Measurements from ENCODE around the gene PITX1.

PITX1 gene

DNA sequence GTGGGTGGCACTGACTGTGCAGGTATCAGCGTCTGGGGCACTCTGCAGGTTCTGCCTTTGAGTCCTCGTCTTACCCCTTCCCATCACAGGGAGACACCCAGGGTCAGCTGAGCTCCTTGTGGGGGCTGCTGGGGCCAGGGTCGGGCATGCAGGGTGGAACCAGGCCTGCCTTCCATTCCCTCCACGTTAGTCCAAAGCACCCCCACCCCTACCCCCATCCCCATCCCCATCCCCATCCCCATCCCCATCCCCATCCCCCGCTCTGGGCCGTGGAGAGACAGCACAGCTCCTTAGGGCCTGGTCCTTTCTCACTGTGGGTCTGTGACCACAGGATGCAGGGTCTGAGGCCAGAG is 1.6 kb upstream of the PITX1 start:
- Histone ChIP-seq H3F3A (ENCODE audit: insufficient read depth, low read length) (peaks cover 9% of the 10 kb centered on the region; the same call in 1 of the 2 replicates), H3K27me3 (replicated peaks; ENCODE audit: insufficient read depth, low read length) (no peaks in the 10 kb centered on the region), H3K9me2 (replicated peaks; ENCODE audit: insufficient read depth, low read length) (no peaks in the 10 kb centered on the region), H3K9ac (ENCODE audit: low read length) (no peak overlapping the region), H3K79me2 (ENCODE audit: low read length) (peaks cover 30% of the 10 kb centered on the region), H3K36me3 (replicated peaks; ENCODE audit: insufficient read depth, low read length) (no peaks in the 10 kb centered on the region), H3K4me2 (ENCODE audit: low read depth, low read length) (no peak overlapping the region), H3K4me1 (ENCODE audit: low read length) (no peaks in the 10 kb centered on the region), H2AFZ (ENCODE audit: low read length) (no peak overlapping the region), H3K9me3 (replicated peaks; ENCODE audit: insufficient read depth, low read length) (no peaks in the 10 kb centered on the region), H3K4me3 (ENCODE audit: low read length) (no peak overlapping the region), H4K20me1 (ENCODE audit: insufficient read depth, low read length) (no peaks in the 10 kb centered on the region), H3K27ac (ENCODE audit: low read length) (no peak overlapping the region)
- no peak for DNase-seq
- TF ChIP-seq EZH2phosphoT487 (IDR thresholded peaks at IDR 0.05; ENCODE audit: low read length), result no peak
- TF ChIP-seq, protein P1, sequence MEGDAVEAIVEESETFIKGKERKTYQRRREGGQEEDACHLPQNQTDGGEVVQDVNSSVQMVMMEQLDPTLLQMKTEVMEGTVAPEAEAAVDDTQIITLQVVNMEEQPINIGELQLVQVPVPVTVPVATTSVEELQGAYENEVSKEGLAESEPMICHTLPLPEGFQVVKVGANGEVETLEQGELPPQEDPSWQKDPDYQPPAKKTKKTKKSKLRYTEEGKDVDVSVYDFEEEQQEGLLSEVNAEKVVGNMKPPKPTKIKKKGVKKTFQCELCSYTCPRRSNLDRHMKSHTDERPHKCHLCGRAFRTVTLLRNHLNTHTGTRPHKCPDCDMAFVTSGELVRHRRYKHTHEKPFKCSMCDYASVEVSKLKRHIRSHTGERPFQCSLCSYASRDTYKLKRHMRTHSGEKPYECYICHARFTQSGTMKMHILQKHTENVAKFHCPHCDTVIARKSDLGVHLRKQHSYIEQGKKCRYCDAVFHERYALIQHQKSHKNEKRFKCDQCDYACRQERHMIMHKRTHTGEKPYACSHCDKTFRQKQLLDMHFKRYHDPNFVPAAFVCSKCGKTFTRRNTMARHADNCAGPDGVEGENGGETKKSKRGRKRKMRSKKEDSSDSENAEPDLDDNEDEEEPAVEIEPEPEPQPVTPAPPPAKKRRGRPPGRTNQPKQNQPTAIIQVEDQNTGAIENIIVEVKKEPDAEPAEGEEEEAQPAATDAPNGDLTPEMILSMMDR (IDR thresholded peaks at IDR 0.05; ENCODE audit: low read length), result no peak
- no peak for TF ChIP-seq EZH2 (optimal IDR thresholded peaks at IDR 0.05; ENCODE audit: low read depth, low read length)

DNA sequence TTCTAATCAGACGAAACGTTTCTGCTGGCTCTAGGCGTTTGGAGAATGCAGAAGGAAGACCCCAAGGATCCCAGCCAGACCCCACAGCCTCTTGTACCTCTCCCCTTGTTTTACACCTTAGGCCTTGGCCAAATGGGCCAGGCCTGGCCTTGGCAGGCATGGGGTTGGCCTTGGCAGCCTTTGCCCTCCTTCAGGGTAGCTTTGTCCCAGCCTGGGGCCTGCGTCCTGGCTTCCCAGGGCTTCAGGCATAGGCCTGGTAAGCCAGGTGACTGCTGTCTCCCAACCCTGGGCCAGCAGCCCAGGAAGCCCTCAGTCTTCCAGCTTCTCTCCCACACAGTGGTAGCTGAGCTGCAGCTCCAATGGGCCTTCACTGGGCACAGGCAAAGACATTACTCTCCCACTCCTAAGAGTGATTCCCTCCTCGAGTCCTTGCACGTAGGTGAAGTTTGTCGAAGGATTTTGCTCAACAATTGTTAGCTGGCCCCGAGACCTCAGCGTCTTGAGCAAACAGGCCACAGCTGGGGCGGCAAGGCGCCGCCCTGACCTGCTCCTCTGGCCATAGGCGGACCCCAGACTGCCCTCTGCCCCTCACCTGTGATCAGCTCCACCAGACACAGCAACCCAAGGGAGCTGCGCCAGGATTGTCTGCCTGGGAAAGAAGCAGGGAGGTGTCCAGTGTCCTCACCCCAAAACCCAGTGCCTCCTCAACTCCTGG is 1.1 kb upstream of the PITX1 start:
- Histone ChIP-seq H4K20me1 (ENCODE audit: insufficient read depth, low read length) (no peaks in the 10 kb centered on the region), H2AFZ (ENCODE audit: low read length) (peak overlapping the region; percentile 79), H3F3A (ENCODE audit: insufficient read depth, low read length) (peaks cover 9% of the 10 kb centered on the region; the same call in 1 of the 2 replicates), H3K9me3 (replicated peaks; ENCODE audit: insufficient read depth, low read length) (no peaks in the 10 kb centered on the region), H3K79me2 (ENCODE audit: low read length) (peaks cover 36% of the 10 kb centered on the region), H3K4me3 (ENCODE audit: low read length) (no peak overlapping the region), H3K4me2 (ENCODE audit: low read depth, low read length) (peak overlapping the region; percentile 51; the same call in 1 of the 2 replicates), H3K36me3 (replicated peaks; ENCODE audit: insufficient read depth, low read length) (no peaks in the 10 kb centered on the region), H3K27ac (ENCODE audit: low read length) (0 out of 2 replicates have a peak overlapping the region, but pooled peaks have one; percentile 39), H3K9me2 (replicated peaks; ENCODE audit: insufficient read depth, low read length) (no peaks in the 10 kb centered on the region), H3K27me3 (replicated peaks; ENCODE audit: insufficient read depth, low read length) (no peaks in the 10 kb centered on the region), H3K9ac (ENCODE audit: low read length) (peak overlapping the region; percentile 45; the same call in 1 of the 2 replicates), H3K4me1 (ENCODE audit: low read length) (no peaks in the 10 kb centered on the region)
- no peak for TF ChIP-seq EZH2phosphoT487 (IDR thresholded peaks at IDR 0.05; ENCODE audit: low read length)
- no peak for TF ChIP-seq EZH2 (optimal IDR thresholded peaks at IDR 0.05; ENCODE audit: low read depth, low read length)
- TF ChIP-seq, protein P1 (IDR thresholded peaks at IDR 0.05; ENCODE audit: low read length), result no peak
- DNase-seq, result no peak

DNA sequence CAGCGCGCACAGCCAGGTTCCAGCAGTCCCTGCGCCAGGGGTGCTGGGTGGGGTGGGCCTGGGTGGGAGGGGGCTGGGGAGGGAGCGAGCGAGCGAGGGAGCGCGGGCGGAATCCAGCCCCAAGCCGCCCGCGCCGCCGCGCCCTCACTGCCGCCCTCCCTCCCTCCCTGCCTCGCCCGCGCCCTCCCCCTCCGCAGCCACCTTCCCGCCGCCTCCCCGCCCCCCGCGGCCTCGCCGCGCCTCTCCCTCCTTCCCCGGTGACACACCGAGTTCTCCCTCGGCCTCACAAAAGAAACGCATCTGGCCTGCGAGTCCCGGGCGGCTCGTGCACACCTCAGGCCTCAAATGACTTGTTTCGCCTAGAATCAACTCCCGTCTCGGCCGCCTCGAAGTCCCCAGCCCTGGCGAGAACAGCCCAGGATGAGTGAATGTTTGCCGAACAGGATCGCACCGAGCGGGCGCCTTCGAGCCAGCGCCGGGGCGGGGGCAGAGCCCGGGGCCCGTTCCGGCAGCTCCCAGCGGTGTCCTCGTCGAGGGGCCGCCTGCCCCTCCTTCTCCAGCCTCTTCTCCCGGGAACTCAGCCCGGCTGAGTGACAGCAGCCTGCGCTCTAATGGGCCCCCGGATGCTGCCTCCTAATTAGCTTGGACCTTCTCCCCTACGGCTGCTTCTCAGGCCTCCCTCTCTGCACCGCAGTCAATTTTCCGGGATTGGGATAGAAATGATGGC is 371 bp upstream of the PITX1 start:
- no peaks in the 10 kb centered on the region for H3K4me1 ChIP-seq (ENCODE audit: low read length)
- H3K36me3 ChIP-seq (replicated peaks; ENCODE audit: insufficient read depth, low read length), result no peaks in the 10 kb centered on the region
- TF ChIP-seq EZH2 (optimal IDR thresholded peaks at IDR 0.05; ENCODE audit: low read depth, low read length), result no peak
- TF ChIP-seq, protein P1 (IDR thresholded peaks at IDR 0.05; ENCODE audit: low read length), result no peak
- no peak for TF ChIP-seq EZH2phosphoT487 (IDR thresholded peaks at IDR 0.05; ENCODE audit: low read length)
- peak overlapping the region; percentile 79 for H2AFZ ChIP-seq (ENCODE audit: low read length)
- H3K27ac ChIP-seq (ENCODE audit: low read length), result peak overlapping the region; percentile 39; the same call in 1 of the 2 replicates
- no peaks in the 10 kb centered on the region for H3K9me3 ChIP-seq (replicated peaks; ENCODE audit: insufficient read depth, low read length)
- peak overlapping the region; percentile 45; the same call in 1 of the 2 replicates for H3K9ac ChIP-seq (ENCODE audit: low read length)
- peak; percentile 76 for DNase-seq
- no peaks in the 10 kb centered on the region for H4K20me1 ChIP-seq (ENCODE audit: insufficient read depth, low read length)
- H3K79me2 ChIP-seq (ENCODE audit: low read length), result peaks cover 43% of the 10 kb centered on the region
- no peaks in the 10 kb centered on the region for H3K9me2 ChIP-seq (replicated peaks; ENCODE audit: insufficient read depth, low read length)
- peaks cover 9% of the 10 kb centered on the region; the same call in 1 of the 2 replicates for H3F3A ChIP-seq (ENCODE audit: insufficient read depth, low read length)
- peak overlapping the region; percentile 51; the same call in 1 of the 2 replicates for H3K4me2 ChIP-seq (ENCODE audit: low read depth, low read length)
- peak overlapping the region; percentile 46; the same call in 1 of the 2 replicates for H3K4me3 ChIP-seq (ENCODE audit: low read length)
- no peaks in the 10 kb centered on the region for H3K27me3 ChIP-seq (replicated peaks; ENCODE audit: insufficient read depth, low read length)

All from MM.1S (cell line).